ENCODE measurements around the gene TSLP.

The TSLP gene

GRCh38 chr5:111099058-111099778 lies 27.7 kb downstream of the TSLP start:
- DNase-seq = no peak

GRCh38 chr5:111106320-111106948 lies 34.9 kb downstream of the TSLP start:
- DNase-seq = no peak

- DNase-seq = no peak
These were observed 35.9 kb downstream of the TSLP start for GRCh38 chr5:111107371-111107770.

GRCh38 chr5:111111956-111112355 lies 40.4 kb downstream of the TSLP start:
- DNase-seq = no peak

- no peak for DNase-seq
These were observed 42.2 kb downstream of the TSLP start for GRCh38 chr5:111113678-111114077.

- DNase-seq = no peak
These were observed 43.7 kb downstream of the TSLP start for GRCh38 chr5:111115229-111115628.

GRCh38 chr5:111116550-111116949 lies 45.0 kb downstream of the TSLP start:
- no peak for DNase-seq

- no peak for DNase-seq
These were observed 45.6 kb downstream of the TSLP start for GRCh38 chr5:111117136-111117535.

- no peak for DNase-seq
These were observed 47.7 kb downstream of the TSLP start for GRCh38 chr5:111119221-111119620.

GRCh38 chr5:111119856-111120255 lies 48.3 kb downstream of the TSLP start:
- no peak for DNase-seq

GRCh38 chr5:111120911-111121310 lies 49.4 kb downstream of the TSLP start:
- DNase-seq = no peak

GRCh38 chr5:111121926-111122325 lies 50.4 kb downstream of the TSLP start:
- no peak for DNase-seq

GRCh38 chr5:111122398-111122797 lies 50.9 kb downstream of the TSLP start:
- no peak for DNase-seq

GRCh38 chr5:111124793-111125192 lies 53.3 kb downstream of the TSLP start:
- no peak for DNase-seq

- no peak for DNase-seq
These were observed 55.4 kb downstream of the TSLP start for GRCh38 chr5:111126896-111127295.

All from DMS79 (cell line).